Measurements from ENCODE around the gene NOL4L. TPM values are rescaled to one million over a fixed set of nuclear protein-coding genes. Genes with fewer than 3 reads are reported as not detected.

Gene NOL4L
- total RNA-seq, 2 donors from 2014 or later = 39.6 to 50.7 TPM

GRCh38 chr20:32496811-32497533, 88.2 kb downstream of the NOL4L start:
- Mint-ChIP-seq H3K9me3 (no peaks in the 10 kb centered on the region), H3K4me1 (peaks cover 27% of the 10 kb centered on the region), H3K27me3 (ENCODE audit: insufficient read depth) (no peaks in the 10 kb centered on the region), H3K27ac (peak overlapping the region; percentile 78), H3K4me3 (no peak overlapping the region), H3K36me3 (ENCODE audit: low read depth) (no peaks in the 10 kb centered on the region)
- no peak overlapping the region for H3K4me3 ChIP-seq (ENCODE audit: low read length)
- TF ChIP-seq CTCF (conservative IDR thresholded peaks at IDR 0.05) = no peak
- peaks cover 13% of the 10 kb centered on the region for H3K4me1 ChIP-seq (ENCODE audit: control insufficient read depth, insufficient read depth, low read length)
- H3K27ac ChIP-seq (ENCODE audit: low read depth, low read length) = peak overlapping the region; percentile 16
- H3K36me3 ChIP-seq (ENCODE audit: control insufficient read depth, insufficient read depth, low read length) = no peaks in the 10 kb centered on the region
- no peaks in the 10 kb centered on the region for H3K27me3 ChIP-seq (ENCODE audit: control insufficient read depth, insufficient read depth, low read length, poor library complexity, severe bottlenecking)
- 56 to 85% methylated on average over 2 to 10 of the region's 11 CpGs for WGBS, 2 experiments (ENCODE audit: insufficient coverage in 1 of 2, insufficient read length in 1 of 2)
- no peaks in the 10 kb centered on the region for H3K9me3 ChIP-seq (ENCODE audit: control insufficient read depth, low read length)
- no peak overlapping the region for H3K9ac ChIP-seq (ENCODE audit: extremely low read depth, low read length, poor library complexity, severe bottlenecking)
- DNase-seq = no peak

GRCh38 chr20:32495949-32496348, 89.2 kb downstream of the NOL4L start:
- WGBS, 2 experiments (ENCODE audit: insufficient coverage in 1 of 2, insufficient read length in 1 of 2) = 95 to 97% methylated on average over 4 to 5 of the region's 5 CpGs
- H3K4me1 Mint-ChIP-seq = peaks cover 27% of the 10 kb centered on the region
- no peak overlapping the region for H3K4me3 Mint-ChIP-seq
- no peak overlapping the region for H3K27ac Mint-ChIP-seq
- no peaks in the 10 kb centered on the region for H3K27me3 Mint-ChIP-seq (ENCODE audit: insufficient read depth)
- no peak for TF ChIP-seq CTCF (conservative IDR thresholded peaks at IDR 0.05)
- Histone ChIP-seq H3K36me3 (ENCODE audit: control insufficient read depth, insufficient read depth, low read length) (no peaks in the 10 kb centered on the region), H3K27ac (ENCODE audit: low read depth, low read length) (no peak overlapping the region), H3K9ac (ENCODE audit: extremely low read depth, low read length, poor library complexity, severe bottlenecking) (no peak overlapping the region), H3K9me3 (ENCODE audit: control insufficient read depth, low read length) (no peaks in the 10 kb centered on the region), H3K27me3 (ENCODE audit: control insufficient read depth, insufficient read depth, low read length, poor library complexity, severe bottlenecking) (no peaks in the 10 kb centered on the region), H3K4me1 (ENCODE audit: control insufficient read depth, insufficient read depth, low read length) (peaks cover 13% of the 10 kb centered on the region), H3K4me3 (ENCODE audit: low read length) (no peak overlapping the region)
- no peaks in the 10 kb centered on the region for H3K9me3 Mint-ChIP-seq
- H3K36me3 Mint-ChIP-seq (ENCODE audit: low read depth) = no peaks in the 10 kb centered on the region
- peak; percentile 31 for DNase-seq

- Histone ChIP-seq H3K36me3 (ENCODE audit: control insufficient read depth, insufficient read depth, low read length) (no peaks in the 10 kb centered on the region), H3K4me1 (ENCODE audit: control insufficient read depth, insufficient read depth, low read length) (peaks cover 13% of the 10 kb centered on the region), H3K9me3 (ENCODE audit: control insufficient read depth, low read length) (no peaks in the 10 kb centered on the region), H3K4me3 (ENCODE audit: low read length) (no peak overlapping the region), H3K27ac (ENCODE audit: low read depth, low read length) (no peak overlapping the region), H3K27me3 (ENCODE audit: control insufficient read depth, insufficient read depth, low read length, poor library complexity, severe bottlenecking) (no peaks in the 10 kb centered on the region), H3K9ac (ENCODE audit: extremely low read depth, low read length, poor library complexity, severe bottlenecking) (no peak overlapping the region)
- no peaks in the 10 kb centered on the region for H3K36me3 Mint-ChIP-seq (ENCODE audit: low read depth)
- H3K4me1 Mint-ChIP-seq = peaks cover 27% of the 10 kb centered on the region
- peak; percentile 61 for DNase-seq
- no peaks in the 10 kb centered on the region for H3K9me3 Mint-ChIP-seq
- WGBS, 2 experiments (ENCODE audit: insufficient coverage in 1 of 2, insufficient read length in 1 of 2) = 83 to 94% methylated on average over 6 to 8 of the region's 8 CpGs
- no peak overlapping the region for H3K4me3 Mint-ChIP-seq
- no peak overlapping the region for H3K27ac Mint-ChIP-seq
- no peak for TF ChIP-seq CTCF (conservative IDR thresholded peaks at IDR 0.05)
- H3K27me3 Mint-ChIP-seq (ENCODE audit: insufficient read depth) = no peaks in the 10 kb centered on the region
Measured at GRCh38 chr20:32495217-32495565, 89.9 kb downstream of the NOL4L start.

All from endodermal cell (in vitro differentiated cells).